Measurements from ENCODE around the gene ALDH8A1. TPM values are rescaled to one million over a fixed set of nuclear protein-coding genes. Genes with fewer than 3 reads are reported as not detected.

ALDH8A1 gene
- total RNA-seq, 1 donor from 2014 or later, result 0.30 TPM

GRCh38 chr6:134980846-134981245 lies 30.9 kb upstream of the ALDH8A1 start:
- H3K4me3 Mint-ChIP-seq (ENCODE audit: unreplicated experiment), result no peak overlapping the region
- peaks cover 42% of the 10 kb centered on the region for H3K36me3 Mint-ChIP-seq (ENCODE audit: unreplicated experiment)
- H3K4me1 Mint-ChIP-seq (ENCODE audit: unreplicated experiment), result peaks cover 2% of the 10 kb centered on the region
- peaks cover 3% of the 10 kb centered on the region for H3K9me3 Mint-ChIP-seq (ENCODE audit: unreplicated experiment)
- no peak for DNase-seq (ENCODE audit: extremely low spot score, unreplicated experiment)
- no peak for TF ChIP-seq CTCF (IDR thresholded peaks at IDR 0.05)
- H3K27me3 Mint-ChIP-seq (ENCODE audit: unreplicated experiment), result no peaks in the 10 kb centered on the region
- H3K27ac Mint-ChIP-seq (ENCODE audit: unreplicated experiment), result no peak overlapping the region

GRCh38 chr6:134979142-134979541 lies 29.2 kb upstream of the ALDH8A1 start:
- DNase-seq (ENCODE audit: extremely low spot score, unreplicated experiment), result no peak
- Mint-ChIP-seq H3K36me3 (ENCODE audit: unreplicated experiment) (peaks cover 50% of the 10 kb centered on the region), H3K27me3 (ENCODE audit: unreplicated experiment) (no peaks in the 10 kb centered on the region), H3K9me3 (ENCODE audit: unreplicated experiment) (peaks cover 18% of the 10 kb centered on the region), H3K4me3 (ENCODE audit: unreplicated experiment) (no peak overlapping the region), H3K27ac (ENCODE audit: unreplicated experiment) (no peak overlapping the region), H3K4me1 (ENCODE audit: unreplicated experiment) (peaks cover 2% of the 10 kb centered on the region)
- no peak for TF ChIP-seq CTCF (IDR thresholded peaks at IDR 0.05)

GRCh38 chr6:134974370-134974769 lies 24.5 kb upstream of the ALDH8A1 start:
- TF ChIP-seq CTCF (IDR thresholded peaks at IDR 0.05), result no peak
- no peak overlapping the region for H3K4me3 Mint-ChIP-seq (ENCODE audit: unreplicated experiment)
- peaks cover 19% of the 10 kb centered on the region for H3K9me3 Mint-ChIP-seq (ENCODE audit: unreplicated experiment)
- H3K4me1 Mint-ChIP-seq (ENCODE audit: unreplicated experiment), result peaks cover 2% of the 10 kb centered on the region
- DNase-seq (ENCODE audit: extremely low spot score, unreplicated experiment), result no peak
- H3K27ac Mint-ChIP-seq (ENCODE audit: unreplicated experiment), result no peak overlapping the region
- peaks cover 41% of the 10 kb centered on the region for H3K36me3 Mint-ChIP-seq (ENCODE audit: unreplicated experiment)
- no peaks in the 10 kb centered on the region for H3K27me3 Mint-ChIP-seq (ENCODE audit: unreplicated experiment)

- no peaks in the 10 kb centered on the region for H3K27me3 Mint-ChIP-seq (ENCODE audit: unreplicated experiment)
- no peak overlapping the region for H3K4me3 Mint-ChIP-seq (ENCODE audit: unreplicated experiment)
- H3K4me1 Mint-ChIP-seq (ENCODE audit: unreplicated experiment), result no peaks in the 10 kb centered on the region
- no peaks in the 10 kb centered on the region for H3K9me3 Mint-ChIP-seq (ENCODE audit: unreplicated experiment)
- peaks cover 28% of the 10 kb centered on the region for H3K36me3 Mint-ChIP-seq (ENCODE audit: unreplicated experiment)
- DNase-seq (ENCODE audit: extremely low spot score, unreplicated experiment), result no peak
- no peak overlapping the region for H3K27ac Mint-ChIP-seq (ENCODE audit: unreplicated experiment)
- TF ChIP-seq CTCF (IDR thresholded peaks at IDR 0.05), result no peak
These were observed 17.8 kb upstream of the ALDH8A1 start for GRCh38 chr6:134967711-134968110.

GRCh38 chr6:134964451-134965203 lies 14.7 kb upstream of the ALDH8A1 start:
- Mint-ChIP-seq H3K36me3 (ENCODE audit: unreplicated experiment) (peaks cover 53% of the 10 kb centered on the region), H3K27me3 (ENCODE audit: unreplicated experiment) (no peaks in the 10 kb centered on the region), H3K9me3 (ENCODE audit: unreplicated experiment) (peaks cover 16% of the 10 kb centered on the region), H3K27ac (ENCODE audit: unreplicated experiment) (no peak overlapping the region), H3K4me3 (ENCODE audit: unreplicated experiment) (no peak overlapping the region), H3K4me1 (ENCODE audit: unreplicated experiment) (no peaks in the 10 kb centered on the region)
- no peak for DNase-seq (ENCODE audit: extremely low spot score, unreplicated experiment)
- no peak for TF ChIP-seq CTCF (IDR thresholded peaks at IDR 0.05)

Measured in osteocyte (in vitro differentiated cells).